ENCODE measurements around the gene ETS1.

Gene ETS1

DNA sequence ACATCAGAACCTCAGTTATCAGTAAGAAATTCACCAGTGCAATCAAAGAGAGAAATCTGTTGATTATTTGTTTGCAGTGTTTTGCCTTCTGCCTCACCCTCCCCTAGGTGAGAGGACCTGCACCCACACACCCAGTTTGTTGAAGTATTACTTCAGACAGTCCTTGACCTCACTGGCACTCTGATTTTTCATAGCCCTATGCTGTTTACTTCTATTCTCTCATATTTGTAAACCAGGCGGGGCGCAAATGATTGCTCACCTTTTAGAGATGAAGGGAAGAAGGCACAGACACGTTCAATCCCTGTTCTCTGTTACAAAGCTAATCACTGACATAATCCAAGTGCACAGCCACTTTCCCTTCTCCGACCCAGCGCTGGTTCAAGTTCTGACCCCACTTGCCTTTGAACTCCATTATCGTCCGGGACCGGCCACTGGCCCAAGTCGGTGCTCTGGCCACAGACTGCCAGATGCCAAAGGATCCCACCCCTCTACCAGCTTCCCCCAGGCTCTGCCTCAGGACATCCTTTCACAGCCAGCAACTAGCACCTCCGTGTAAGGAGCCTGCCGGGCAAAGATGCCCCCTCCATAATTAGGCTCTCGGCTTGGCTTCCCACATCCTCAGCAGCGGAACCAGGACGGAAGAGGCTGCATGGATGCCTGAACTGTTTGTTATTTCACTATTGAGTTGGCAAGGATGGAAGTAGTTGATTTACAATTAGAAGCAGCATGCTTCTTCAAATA is 1.7 kb downstream of the ETS1 start:
- no peak overlapping the region for H3K27ac ChIP-seq
- TF ChIP-seq, protein P1, sequence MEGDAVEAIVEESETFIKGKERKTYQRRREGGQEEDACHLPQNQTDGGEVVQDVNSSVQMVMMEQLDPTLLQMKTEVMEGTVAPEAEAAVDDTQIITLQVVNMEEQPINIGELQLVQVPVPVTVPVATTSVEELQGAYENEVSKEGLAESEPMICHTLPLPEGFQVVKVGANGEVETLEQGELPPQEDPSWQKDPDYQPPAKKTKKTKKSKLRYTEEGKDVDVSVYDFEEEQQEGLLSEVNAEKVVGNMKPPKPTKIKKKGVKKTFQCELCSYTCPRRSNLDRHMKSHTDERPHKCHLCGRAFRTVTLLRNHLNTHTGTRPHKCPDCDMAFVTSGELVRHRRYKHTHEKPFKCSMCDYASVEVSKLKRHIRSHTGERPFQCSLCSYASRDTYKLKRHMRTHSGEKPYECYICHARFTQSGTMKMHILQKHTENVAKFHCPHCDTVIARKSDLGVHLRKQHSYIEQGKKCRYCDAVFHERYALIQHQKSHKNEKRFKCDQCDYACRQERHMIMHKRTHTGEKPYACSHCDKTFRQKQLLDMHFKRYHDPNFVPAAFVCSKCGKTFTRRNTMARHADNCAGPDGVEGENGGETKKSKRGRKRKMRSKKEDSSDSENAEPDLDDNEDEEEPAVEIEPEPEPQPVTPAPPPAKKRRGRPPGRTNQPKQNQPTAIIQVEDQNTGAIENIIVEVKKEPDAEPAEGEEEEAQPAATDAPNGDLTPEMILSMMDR (conservative IDR thresholded peaks at IDR 0.05; ENCODE audit: low read depth, low read length): no peak
- H3K36me3 ChIP-seq (ENCODE audit: insufficient read depth): no peaks in the 10 kb centered on the region
- no peaks in the 10 kb centered on the region for H3K27me3 ChIP-seq (ENCODE audit: insufficient read depth, low read depth)
- no peak overlapping the region for H2AFZ ChIP-seq (ENCODE audit: low read depth)
- no peaks in the 10 kb centered on the region for H3K79me2 ChIP-seq (ENCODE audit: insufficient read depth, low read depth)
- no peak overlapping the region for H3K4me3 ChIP-seq (IDR thresholded peaks at IDR 0.05; ENCODE audit: insufficient read depth, low read depth, low read length)
- H3K4me2 ChIP-seq: no peak overlapping the region
- H4K20me1 ChIP-seq (ENCODE audit: insufficient read depth): no peaks in the 10 kb centered on the region
- H3K4me1 ChIP-seq (ENCODE audit: low read depth, poor library complexity, severe bottlenecking): no peaks in the 10 kb centered on the region
- no peak overlapping the region for H3K9ac ChIP-seq

DNA sequence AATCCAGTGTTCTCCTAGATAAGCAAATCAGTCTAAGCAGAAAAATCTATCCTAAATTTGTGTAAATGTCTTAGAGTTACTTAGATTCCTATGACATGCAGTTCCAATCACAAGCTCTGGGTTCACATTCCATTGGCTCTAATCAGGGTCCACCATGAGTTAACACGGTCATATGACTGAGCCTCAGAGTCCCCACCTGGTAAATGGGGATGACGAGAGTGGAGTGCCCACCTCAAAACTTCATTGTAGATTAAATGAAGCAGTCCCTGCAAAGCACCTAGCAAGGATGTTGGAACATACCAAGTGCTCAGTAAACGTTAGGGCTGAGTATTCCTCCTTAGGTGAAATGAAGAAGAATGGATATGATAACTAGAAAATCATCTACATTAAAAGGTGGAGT is 3.1 kb downstream of the ETS1 start:
- Histone ChIP-seq H4K20me1 (ENCODE audit: insufficient read depth) (no peaks in the 10 kb centered on the region), H3K9ac (no peak overlapping the region), H3K4me3 (IDR thresholded peaks at IDR 0.05; ENCODE audit: insufficient read depth, low read depth, low read length) (no peak overlapping the region), H3K79me2 (ENCODE audit: insufficient read depth, low read depth) (no peaks in the 10 kb centered on the region), H3K36me3 (ENCODE audit: insufficient read depth) (no peaks in the 10 kb centered on the region), H2AFZ (ENCODE audit: low read depth) (no peak overlapping the region), H3K27ac (no peak overlapping the region), H3K4me2 (no peak overlapping the region), H3K27me3 (ENCODE audit: insufficient read depth, low read depth) (no peaks in the 10 kb centered on the region), H3K4me1 (ENCODE audit: low read depth, poor library complexity, severe bottlenecking) (no peaks in the 10 kb centered on the region)
- TF ChIP-seq, protein P1 (conservative IDR thresholded peaks at IDR 0.05; ENCODE audit: low read depth, low read length): no peak

DNA sequence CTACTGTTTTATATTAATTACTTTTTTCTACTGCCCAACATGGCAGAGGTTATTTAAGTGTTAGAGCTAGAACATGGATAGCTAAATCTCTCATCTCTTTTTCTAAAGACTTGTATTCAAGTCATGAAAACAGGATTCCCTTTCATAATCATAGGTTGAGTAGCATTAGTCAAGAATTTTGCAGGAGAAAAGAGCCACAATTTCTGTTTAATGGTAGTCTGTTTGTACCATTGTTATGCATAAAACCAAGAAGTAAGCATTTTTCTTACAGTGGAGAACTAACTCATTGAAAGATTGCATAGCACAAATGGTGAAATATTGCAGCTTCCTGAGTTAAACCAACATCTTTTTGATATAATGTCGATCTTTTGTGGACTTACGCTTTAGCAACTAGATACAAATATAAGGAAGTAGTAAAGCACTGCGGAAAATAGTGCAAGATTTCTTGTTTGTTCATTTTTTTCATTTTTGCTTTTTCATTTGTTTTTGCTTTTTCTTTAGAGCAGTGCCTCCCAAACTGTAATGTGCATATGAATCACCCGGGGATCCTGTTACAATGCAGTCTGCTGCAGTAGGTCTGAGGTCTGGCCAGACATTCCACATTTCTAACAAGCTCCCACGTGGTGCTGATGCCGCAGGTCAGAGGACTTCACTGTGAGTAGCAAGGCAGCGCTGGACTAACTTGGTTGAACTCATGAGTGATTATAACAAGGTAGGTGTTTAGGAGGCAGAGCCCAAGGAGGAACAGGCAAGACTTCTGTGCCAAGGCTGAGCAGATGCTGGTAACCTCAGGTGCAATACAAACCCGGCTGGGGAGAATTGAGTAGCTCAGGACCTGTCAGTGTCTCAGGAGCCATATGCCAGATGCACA is 4.6 kb downstream of the ETS1 start:
- H3K4me1 ChIP-seq (ENCODE audit: low read depth, poor library complexity, severe bottlenecking): no peaks in the 10 kb centered on the region
- H3K4me2 ChIP-seq: no peak overlapping the region
- H3K27ac ChIP-seq: no peak overlapping the region
- H3K4me3 ChIP-seq (IDR thresholded peaks at IDR 0.05; ENCODE audit: insufficient read depth, low read depth, low read length): no peak overlapping the region
- no peaks in the 10 kb centered on the region for H4K20me1 ChIP-seq (ENCODE audit: insufficient read depth)
- H3K36me3 ChIP-seq (ENCODE audit: insufficient read depth): no peaks in the 10 kb centered on the region
- no peak overlapping the region for H2AFZ ChIP-seq (ENCODE audit: low read depth)
- no peaks in the 10 kb centered on the region for H3K27me3 ChIP-seq (ENCODE audit: insufficient read depth, low read depth)
- H3K79me2 ChIP-seq (ENCODE audit: insufficient read depth, low read depth): no peaks in the 10 kb centered on the region
- H3K9ac ChIP-seq: no peak overlapping the region
- TF ChIP-seq, protein P1 (conservative IDR thresholded peaks at IDR 0.05; ENCODE audit: low read depth, low read length): no peak

DNA sequence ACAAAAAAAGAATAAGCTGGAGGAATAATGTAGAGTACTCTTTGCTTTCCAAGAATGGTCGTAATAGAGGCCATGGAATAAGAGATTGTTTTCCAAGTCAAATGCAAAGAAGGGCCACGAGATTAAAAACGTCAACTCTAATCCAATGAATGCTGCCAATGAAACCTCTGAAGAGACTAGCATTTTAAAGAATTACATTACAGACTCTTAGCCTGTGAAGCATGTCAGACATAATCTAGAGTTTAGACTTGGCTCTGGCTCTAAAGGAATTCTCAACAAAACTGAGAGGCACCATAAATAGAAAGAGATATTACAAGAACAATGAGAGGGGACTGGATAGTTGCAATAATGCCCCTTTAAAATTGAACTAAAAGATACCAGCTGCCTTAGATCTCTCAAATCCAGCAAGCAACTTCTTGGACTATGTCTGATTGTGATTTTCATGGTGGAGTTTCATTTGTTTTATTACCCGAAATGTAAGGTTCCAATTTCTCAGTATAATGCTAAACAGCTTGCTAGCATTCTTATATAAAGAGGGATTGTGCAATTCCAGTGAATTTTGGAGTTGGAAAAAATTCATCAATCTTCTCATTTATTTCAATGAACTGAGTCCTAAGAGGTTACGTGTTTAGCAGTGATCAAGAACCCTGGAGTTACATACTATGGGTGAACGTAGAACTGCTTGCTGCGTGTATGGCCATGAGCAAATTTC is 5.6 kb downstream of the ETS1 start:
- TF ChIP-seq, protein P1 (conservative IDR thresholded peaks at IDR 0.05; ENCODE audit: low read depth, low read length): no peak
- Histone ChIP-seq H3K4me2 (no peak overlapping the region), H3K27me3 (ENCODE audit: insufficient read depth, low read depth) (no peaks in the 10 kb centered on the region), H3K27ac (no peak overlapping the region), H3K36me3 (ENCODE audit: insufficient read depth) (no peaks in the 10 kb centered on the region), H2AFZ (ENCODE audit: low read depth) (no peak overlapping the region), H3K4me1 (ENCODE audit: low read depth, poor library complexity, severe bottlenecking) (no peaks in the 10 kb centered on the region), H4K20me1 (ENCODE audit: insufficient read depth) (no peaks in the 10 kb centered on the region), H3K4me3 (IDR thresholded peaks at IDR 0.05; ENCODE audit: insufficient read depth, low read depth, low read length) (no peak overlapping the region), H3K9ac (no peak overlapping the region), H3K79me2 (ENCODE audit: insufficient read depth, low read depth) (no peaks in the 10 kb centered on the region)
